K562 (cell line): ENCODE data around the gene POLR3E. TPM values are rescaled to one million over a fixed set of nuclear protein-coding genes. Genes with fewer than 3 reads are reported as not detected.

ENCODE experiments used
- ATF4 ChIP-seq: fragments of 450-650 bp; formaldehyde crosslinking; IDR thresholded peaks from 2 replicates; pipeline ENCODE4 v1.4.0; 2022; ENCODE audit warnings: mild to moderate bottlenecking, moderate library complexity
- BACH1 ChIP-seq: fragments of 200-800 bp; sonication (Bioruptor generic); IDR thresholded peaks from 2 replicates; pipeline ENCODE4 v1.6.1; 2016; ENCODE audit warnings: missing genetic modification characterization, missing compliant biosample characterization
- CEBPB ChIP-seq: fragments of 450-650 bp; IDR thresholded peaks from 2 replicates; pipeline ENCODE4 v1.6.1; 2016; ENCODE audit warnings: missing genetic modification characterization, missing compliant biosample characterization
- ELF1 ChIP-seq: fragments of 200-800 bp; sonication (Bioruptor generic); IDR thresholded peaks from 2 replicates; pipeline ENCODE4 v1.6.1; 2016; ENCODE audit warnings: missing genetic modification characterization, missing compliant biosample characterization
- ESRRA ChIP-seq: fragments of 450-650 bp; IDR thresholded peaks from 2 replicates; pipeline ENCODE4 v1.6.1; 2014; ENCODE audit warnings: low read depth, mild to moderate bottlenecking, moderate library complexity, borderline replicate concordance
- EWSR1 ChIP-seq: fragments of 450-650 bp; IDR thresholded peaks from 2 replicates; pipeline ENCODE4 v1.6.1; 2018; ENCODE audit warnings: borderline replicate concordance, mild to moderate bottlenecking, low read depth, moderate library complexity; ENCODE audit not compliant: partially characterized antibody
- HMGXB4 ChIP-seq: sonication (generic); formaldehyde crosslinking; IDR thresholded peaks from 2 replicates; pipeline ENCODE4 v1.8.1; 2023; ENCODE audit warnings: mild to moderate bottlenecking, missing genetic modification reagents
- HNRNPK ChIP-seq: fragments of 200-400 bp; formaldehyde crosslinking; IDR thresholded peaks from one replicate; pipeline ENCODE4 v1.6.1; 2018; ENCODE audit warnings: mild to moderate bottlenecking, low read depth, low read length; ENCODE audit not compliant: poor library complexity, severe bottlenecking
- HSF4 ChIP-seq: fragments of 250-450 bp; sonication (Bioruptor Pico); IDR thresholded peaks from 2 replicates; pipeline ENCODE4 v2.1.2; 2022; ENCODE audit warnings: mild to moderate bottlenecking, moderate library complexity, borderline replicate concordance
- NR2C2 ChIP-seq, 2 experiments: fragments of 200-800 bp in 1 of 2; sonication (Bioruptor generic) in 1 of 2; sonication (generic) in 1 of 2; formaldehyde crosslinking in 1 of 2; IDR thresholded peaks; 2 replicates each; pipeline versions ENCODE4 v1.6.1 to v1.8.0; 2016 to 2022; ENCODE audit warnings: mild to moderate bottlenecking in 1 of 2, missing compliant biosample characterization in 1 of 2, missing genetic modification characterization in 1 of 2, missing genetic modification reagents in 1 of 2
- NRF1 ChIP-seq, 2 experiments: fragments of 450-650 bp; IDR thresholded peaks in 1 of 2; conservative IDR thresholded peaks in 1 of 2; 2 replicates each; pipeline ENCODE4 v1.6.1; 2014; ENCODE audit warnings: mild to moderate bottlenecking in 2 of 2
- POLR2AphosphoS2 ChIP-seq: IDR thresholded peaks from 2 replicates; pipeline ENCODE4 v1.6.1; 2012; ENCODE audit warnings: low read length, improper control_type of control experiment
- SAP30 ChIP-seq: fragments of 200-600 bp; sonication (generic); IDR thresholded peaks from 2 replicates; pipeline ENCODE4 v1.6.1; 2012; ENCODE audit warnings: borderline replicate concordance, low read depth, mild to moderate bottlenecking, moderate library complexity, low read length, control low read depth, inconsistent platforms; ENCODE audit not compliant: insufficient read depth, poor library complexity, severe bottlenecking
- ZBTB8A ChIP-seq: fragments of 450-650 bp; IDR thresholded peaks from 2 replicates; pipeline ENCODE4 v1.6.1; 2018; ENCODE audit warnings: mild to moderate bottlenecking, moderate library complexity; ENCODE audit not compliant: partially characterized antibody
- ZC3H4 ChIP-seq: sonication (generic); formaldehyde crosslinking; IDR thresholded peaks from 2 replicates; pipeline ENCODE4 v1.9.0; 2021; ENCODE audit warnings: missing genetic modification reagents, borderline replicate concordance
- ZNF384 ChIP-seq: IDR thresholded peaks from 2 replicates; pipeline ENCODE4 v1.6.1; 2012; ENCODE audit warnings: low read depth, low read length, improper control_type of control experiment
- ZNF436 ChIP-seq: fragments of 250-450, 450-650 bp; sonication (Bioruptor Pico); formaldehyde crosslinking; IDR thresholded peaks from 2 replicates; pipeline ENCODE4 v1.7.0; 2020; ENCODE audit warnings: mild to moderate bottlenecking
- ZNF583 ChIP-seq: fragments of 250-450 bp; sonication (Bioruptor Pico); IDR thresholded peaks from 2 replicates; pipeline ENCODE4 v1.4.0; 2020
- polyA plus RNA-seq, 8 experiments: library from polyadenylated mRNA; depleted of rRNA in 4 of 8; stranded (reverse) in 5 of 8; unstranded in 3 of 8; fragments of >200 nt; fragmentation: Nextera tagmentation in 2 of 8; fragmentation: Illumina TruSeq in 1 of 8; extraction: Ambion mirVana in 2 of 8; extraction: Trizol in 1 of 8; gene quantifications; 2 replicates each; pipeline versions ENCODE4 v1.2.1 to v1.2.3, GENCODE V29; 2011 to 2014; ENCODE audit warnings: inconsistent platforms in 1 of 8, missing spikeins in 1 of 8
- total RNA-seq, 7 experiments: library from RNA; depleted of rRNA in 6 of 7; stranded (reverse); fragments of >200 nt in 6 of 7; fragmentation: Illumina TruSeq in 2 of 7; extraction: Trizol in 2 of 7; gene quantifications; 2 replicates each; pipeline versions ENCODE4 v1.2.1 to v1.2.3, GENCODE V29; 2011 to 2021; ENCODE audit warnings: low replicate concordance in 1 of 7
- TF ChIP-seq, protein P1 (sequence below): fragments of 250-450 bp; sonication (Bioruptor Pico); IDR thresholded peaks from 2 replicates; pipeline ENCODE4 v1.4.0; 2020
- TF ChIP-seq, protein P2 (sequence below): fragments of 450-650 bp; IDR thresholded peaks from 2 replicates; pipeline ENCODE4 v1.6.1; 2017; ENCODE audit warnings: antibody characterized with exemption, mild to moderate bottlenecking

The POLR3E gene
- total and polyA plus RNA-seq, 9 of the 15 experiments (the other 6 are each of a cell fraction or from before 2014, with no cell fraction given) = 17.7 to 151 (median 82.6) TPM

GRCh38 chr16:22291860-22292318 is 5.3 kb upstream of the POLR3E start (continued):
- no peak for TF ChIP-seq HMGXB4 (CRISPR knock-in tag)
- peak; percentile 69; the same call in 1 of the 2 replicates for TF ChIP-seq BACH1 (tag)
- TF ChIP-seq ZNF583 = 0 out of 2 replicates have a peak, but pooled peaks have one; percentile 51
- no peak for TF ChIP-seq EWSR1
- TF ChIP-seq, protein P1, sequence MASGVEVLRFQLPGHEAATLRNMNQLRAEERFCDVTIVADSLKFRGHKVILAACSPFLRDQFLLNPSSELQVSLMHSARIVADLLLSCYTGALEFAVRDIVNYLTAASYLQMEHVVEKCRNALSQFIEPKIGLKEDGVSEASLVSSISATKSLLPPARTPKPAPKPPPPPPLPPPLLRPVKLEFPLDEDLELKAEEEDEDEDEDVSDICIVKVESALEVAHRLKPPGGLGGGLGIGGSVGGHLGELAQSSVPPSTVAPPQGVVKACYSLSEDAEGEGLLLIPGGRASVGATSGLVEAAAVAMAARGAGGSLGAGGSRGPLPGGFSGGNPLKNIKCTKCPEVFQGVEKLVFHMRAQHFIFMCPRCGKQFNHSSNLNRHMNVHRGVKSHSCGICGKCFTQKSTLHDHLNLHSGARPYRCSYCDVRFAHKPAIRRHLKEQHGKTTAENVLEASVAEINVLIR (CRISPR knock-in tag) = no peak
- TF ChIP-seq ESRRA = peak; percentile 17; the same call in 1 of the 2 replicates
- TF ChIP-seq ELF1 (tag) = no peak
- peak; percentile 88 for TF ChIP-seq CEBPB (tag)
- no peak for TF ChIP-seq HNRNPK
- TF ChIP-seq ZNF436 (CRISPR knock-in tag) = no peak
- TF ChIP-seq NRF1 (conservative IDR thresholded peaks at IDR 0.05 in 1 of 2, IDR thresholded peaks at IDR 0.05 in 1 of 2) = 0 out of 4 replicates have a peak, but pooled peaks of 1 of the 2 experiments have one; percentile 11
- TF ChIP-seq ATF4 (CRISPR knock-in tag) = peak; percentile 97
- no peak for TF ChIP-seq NR2C2 (CRISPR knock-in tag; IDR thresholded peaks at IDR 0.05)
- TF ChIP-seq NR2C2 (tag; IDR thresholded peaks at IDR 0.05) = peak; percentile 56; the same call in 1 of the 2 replicates
- no peak for TF ChIP-seq ZNF384
- peak; percentile 16; the same call in 1 of the 2 replicates for TF ChIP-seq HSF4 (CRISPR knock-in tag)
- TF ChIP-seq, protein P2, sequence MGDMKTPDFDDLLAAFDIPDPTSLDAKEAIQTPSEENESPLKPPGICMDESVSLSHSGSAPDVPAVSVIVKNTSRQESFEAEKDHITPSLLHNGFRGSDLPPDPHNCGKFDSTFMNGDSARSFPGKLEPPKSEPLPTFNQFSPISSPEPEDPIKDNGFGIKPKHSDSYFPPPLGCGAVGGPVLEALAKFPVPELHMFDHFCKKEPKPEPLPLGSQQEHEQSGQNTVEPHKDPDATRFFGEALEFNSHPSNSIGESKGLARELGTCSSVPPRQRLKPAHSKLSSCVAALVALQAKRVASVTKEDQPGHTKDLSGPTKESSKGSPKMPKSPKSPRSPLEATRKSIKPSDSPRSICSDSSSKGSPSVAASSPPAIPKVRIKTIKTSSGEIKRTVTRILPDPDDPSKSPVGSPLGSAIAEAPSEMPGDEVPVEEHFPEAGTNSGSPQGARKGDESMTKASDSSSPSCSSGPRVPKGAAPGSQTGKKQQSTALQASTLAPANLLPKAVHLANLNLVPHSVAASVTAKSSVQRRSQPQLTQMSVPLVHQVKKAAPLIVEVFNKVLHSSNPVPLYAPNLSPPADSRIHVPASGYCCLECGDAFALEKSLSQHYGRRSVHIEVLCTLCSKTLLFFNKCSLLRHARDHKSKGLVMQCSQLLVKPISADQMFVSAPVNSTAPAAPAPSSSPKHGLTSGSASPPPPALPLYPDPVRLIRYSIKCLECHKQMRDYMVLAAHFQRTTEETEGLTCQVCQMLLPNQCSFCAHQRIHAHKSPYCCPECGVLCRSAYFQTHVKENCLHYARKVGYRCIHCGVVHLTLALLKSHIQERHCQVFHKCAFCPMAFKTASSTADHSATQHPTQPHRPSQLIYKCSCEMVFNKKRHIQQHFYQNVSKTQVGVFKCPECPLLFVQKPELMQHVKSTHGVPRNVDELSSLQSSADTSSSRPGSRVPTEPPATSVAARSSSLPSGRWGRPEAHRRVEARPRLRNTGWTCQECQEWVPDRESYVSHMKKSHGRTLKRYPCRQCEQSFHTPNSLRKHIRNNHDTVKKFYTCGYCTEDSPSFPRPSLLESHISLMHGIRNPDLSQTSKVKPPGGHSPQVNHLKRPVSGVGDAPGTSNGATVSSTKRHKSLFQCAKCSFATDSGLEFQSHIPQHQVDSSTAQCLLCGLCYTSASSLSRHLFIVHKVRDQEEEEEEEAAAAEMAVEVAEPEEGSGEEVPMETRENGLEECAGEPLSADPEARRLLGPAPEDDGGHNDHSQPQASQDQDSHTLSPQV = peak; percentile 53; the same call in 1 of the 2 replicates
- no peak for TF ChIP-seq SAP30
- no peak for TF ChIP-seq POLR2AphosphoS2
- no peak for TF ChIP-seq ZBTB8A
- TF ChIP-seq ZC3H4 = no peak
